ENCODE data around the gene BRS3. TPM values are rescaled to one million over a fixed set of nuclear protein-coding genes. Genes with fewer than 3 reads are reported as not detected.

BRS3 gene
- total RNA-seq, 1 experiment from 2014 or later: not detected

DNA sequence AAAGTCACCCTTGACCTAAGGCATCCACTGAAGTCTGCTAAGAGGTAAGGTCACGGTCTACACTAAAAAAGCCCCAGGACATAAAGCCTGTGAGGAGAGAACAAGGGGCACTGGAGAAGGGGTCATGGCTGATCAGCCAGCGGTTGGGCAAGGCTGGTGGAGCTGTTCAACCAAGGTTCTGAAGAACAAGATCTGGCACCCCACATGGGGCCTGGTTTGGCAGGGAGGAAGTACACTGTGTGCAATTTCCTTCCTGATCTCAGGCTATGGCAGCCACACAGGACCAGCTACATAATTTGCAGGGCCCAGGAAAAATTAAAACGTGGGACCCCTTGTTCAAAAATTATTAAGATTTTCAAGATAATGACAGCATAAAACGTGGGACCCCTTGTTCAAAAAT lies 14.1 kb upstream of the BRS3 start:
- no peaks in the 10 kb centered on the region for H3F3A ChIP-seq (ENCODE audit: low read length, unreplicated experiment)
- no peak overlapping the region for H3K27ac ChIP-seq (ENCODE audit: low read length)
- BruUV-seq (replicated peaks): no TSS peak
- H3K9me2 ChIP-seq (replicated peaks; ENCODE audit: low read length): no peaks in the 10 kb centered on the region
- no peak overlapping the region for H3K4me2 ChIP-seq (ENCODE audit: low read length)
- H3K9me3 ChIP-seq (ENCODE audit: low read length): no peaks in the 10 kb centered on the region
- H3K9ac ChIP-seq (ENCODE audit: low read length): no peak overlapping the region
- no peak for ATAC-seq
- no peaks in the 10 kb centered on the region for H3K27me3 ChIP-seq (ENCODE audit: low read length)
- H3K4me1 ChIP-seq (ENCODE audit: insufficient read depth, low read length): no peaks in the 10 kb centered on the region
- intact Hi-C loops (cut with micrococcal nuclease): no loop called here
- no peak overlapping the region for H3K4me3 ChIP-seq (ENCODE audit: low read length)
- H3K36me3 ChIP-seq (ENCODE audit: low read depth, low read length): no peaks in the 10 kb centered on the region
- DNase-seq: no peak
- ChIA-PET POLR2A (ENCODE audit: unreplicated experiment) (no interaction called here), CTCF (no interaction called here)
- H2AFZ ChIP-seq (ENCODE audit: low read length): no peak overlapping the region
- H3K79me2 ChIP-seq (ENCODE audit: low read length): no peaks in the 10 kb centered on the region
- H4K20me1 ChIP-seq (ENCODE audit: low read length): no peaks in the 10 kb centered on the region
- TF ChIP-seq EZH2 (IDR thresholded peaks at IDR 0.05; ENCODE audit: low read length, unreplicated experiment) (no peak), EZH2phosphoT487 (IDR thresholded peaks at IDR 0.05; ENCODE audit: borderline replicate concordance, low read length) (no peak)
- TF ChIP-seq, protein P1, sequence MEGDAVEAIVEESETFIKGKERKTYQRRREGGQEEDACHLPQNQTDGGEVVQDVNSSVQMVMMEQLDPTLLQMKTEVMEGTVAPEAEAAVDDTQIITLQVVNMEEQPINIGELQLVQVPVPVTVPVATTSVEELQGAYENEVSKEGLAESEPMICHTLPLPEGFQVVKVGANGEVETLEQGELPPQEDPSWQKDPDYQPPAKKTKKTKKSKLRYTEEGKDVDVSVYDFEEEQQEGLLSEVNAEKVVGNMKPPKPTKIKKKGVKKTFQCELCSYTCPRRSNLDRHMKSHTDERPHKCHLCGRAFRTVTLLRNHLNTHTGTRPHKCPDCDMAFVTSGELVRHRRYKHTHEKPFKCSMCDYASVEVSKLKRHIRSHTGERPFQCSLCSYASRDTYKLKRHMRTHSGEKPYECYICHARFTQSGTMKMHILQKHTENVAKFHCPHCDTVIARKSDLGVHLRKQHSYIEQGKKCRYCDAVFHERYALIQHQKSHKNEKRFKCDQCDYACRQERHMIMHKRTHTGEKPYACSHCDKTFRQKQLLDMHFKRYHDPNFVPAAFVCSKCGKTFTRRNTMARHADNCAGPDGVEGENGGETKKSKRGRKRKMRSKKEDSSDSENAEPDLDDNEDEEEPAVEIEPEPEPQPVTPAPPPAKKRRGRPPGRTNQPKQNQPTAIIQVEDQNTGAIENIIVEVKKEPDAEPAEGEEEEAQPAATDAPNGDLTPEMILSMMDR (conservative IDR thresholded peaks at IDR 0.05; ENCODE audit: low read depth, low read length): no peak

DNA sequence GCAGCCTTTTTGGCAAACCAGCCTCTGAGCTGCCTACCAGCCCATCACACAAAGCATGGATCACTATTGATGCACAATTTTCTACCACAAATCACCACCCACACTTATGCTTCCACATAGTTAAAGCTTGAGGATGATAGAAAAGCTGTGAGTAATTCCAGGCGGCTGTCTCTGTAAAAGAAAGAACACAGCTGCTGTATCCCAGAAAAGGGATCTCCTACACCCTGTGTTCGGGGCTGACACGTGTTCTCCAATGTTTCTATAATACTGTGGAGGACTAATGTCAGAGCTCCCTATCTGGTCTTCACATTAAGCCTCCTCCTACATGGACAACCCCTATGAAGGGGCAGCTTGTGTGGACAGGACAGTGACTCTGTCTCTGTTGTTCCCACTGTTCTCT lies 12.5 kb upstream of the BRS3 start:
- POLR2A ChIA-PET (ENCODE audit: unreplicated experiment): no interaction called here
- intact Hi-C loops (cut with micrococcal nuclease): no loop called here
- no peak overlapping the region for H2AFZ ChIP-seq (ENCODE audit: low read length)
- ATAC-seq (no peak), DNase-seq (no peak)
- CTCF ChIA-PET: no interaction called here
- H3K36me3 ChIP-seq (ENCODE audit: low read depth, low read length): no peaks in the 10 kb centered on the region
- H3K4me3 ChIP-seq (ENCODE audit: low read length): no peak overlapping the region
- no peaks in the 10 kb centered on the region for H3K27me3 ChIP-seq (ENCODE audit: low read length)
- H3K9me2 ChIP-seq (replicated peaks; ENCODE audit: low read length): no peaks in the 10 kb centered on the region
- no peaks in the 10 kb centered on the region for H4K20me1 ChIP-seq (ENCODE audit: low read length)
- no peaks in the 10 kb centered on the region for H3F3A ChIP-seq (ENCODE audit: low read length, unreplicated experiment)
- H3K9ac ChIP-seq (ENCODE audit: low read length): no peak overlapping the region
- TF ChIP-seq EZH2phosphoT487 (IDR thresholded peaks at IDR 0.05; ENCODE audit: borderline replicate concordance, low read length): no peak
- TF ChIP-seq EZH2 (IDR thresholded peaks at IDR 0.05; ENCODE audit: low read length, unreplicated experiment): no peak
- TF ChIP-seq, protein P1 (conservative IDR thresholded peaks at IDR 0.05; ENCODE audit: low read depth, low read length): no peak
- no peak overlapping the region for H3K27ac ChIP-seq (ENCODE audit: low read length)
- no peaks in the 10 kb centered on the region for H3K9me3 ChIP-seq (ENCODE audit: low read length)
- no TSS peak for BruUV-seq (replicated peaks)
- H3K4me1 ChIP-seq (ENCODE audit: insufficient read depth, low read length): no peaks in the 10 kb centered on the region
- H3K79me2 ChIP-seq (ENCODE audit: low read length): no peaks in the 10 kb centered on the region
- H3K4me2 ChIP-seq (ENCODE audit: low read length): no peak overlapping the region

DNA sequence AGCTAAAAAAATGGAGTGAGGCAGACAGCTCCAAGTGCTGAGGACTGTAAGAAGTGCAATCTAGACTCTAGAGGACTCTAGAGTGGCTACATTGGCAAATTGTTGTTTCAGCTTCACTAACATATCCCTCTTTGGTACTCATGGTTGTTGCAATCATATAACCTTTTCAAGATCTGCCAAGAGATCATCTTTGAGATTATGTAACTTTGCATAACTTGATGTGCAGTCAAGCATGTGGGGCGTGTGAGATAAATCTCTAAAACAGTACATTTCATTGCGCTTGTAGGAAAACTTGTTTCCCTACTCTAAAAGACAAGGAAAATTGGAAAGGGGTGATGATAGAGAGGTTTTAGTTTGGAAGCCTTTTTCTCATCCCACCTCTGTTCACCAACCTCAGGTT lies 11.2 kb upstream of the BRS3 start:
- ChIA-PET CTCF (no interaction called here), POLR2A (ENCODE audit: unreplicated experiment) (no interaction called here)
- no peak overlapping the region for H3K9ac ChIP-seq (ENCODE audit: low read length)
- H2AFZ ChIP-seq (ENCODE audit: low read length): no peak overlapping the region
- H3K27ac ChIP-seq (ENCODE audit: low read length): no peak overlapping the region
- no peak overlapping the region for H3K4me2 ChIP-seq (ENCODE audit: low read length)
- DNase-seq (no peak), ATAC-seq (no peak)
- H3K36me3 ChIP-seq (ENCODE audit: low read depth, low read length): no peaks in the 10 kb centered on the region
- no peaks in the 10 kb centered on the region for H3K4me1 ChIP-seq (ENCODE audit: insufficient read depth, low read length)
- H4K20me1 ChIP-seq (ENCODE audit: low read length): no peaks in the 10 kb centered on the region
- no peaks in the 10 kb centered on the region for H3K27me3 ChIP-seq (ENCODE audit: low read length)
- H3K9me2 ChIP-seq (replicated peaks; ENCODE audit: low read length): no peaks in the 10 kb centered on the region
- no peaks in the 10 kb centered on the region for H3K79me2 ChIP-seq (ENCODE audit: low read length)
- no peak overlapping the region for H3K4me3 ChIP-seq (ENCODE audit: low read length)
- intact Hi-C loops (cut with micrococcal nuclease): no loop called here
- no peak for TF ChIP-seq EZH2 (IDR thresholded peaks at IDR 0.05; ENCODE audit: low read length, unreplicated experiment)
- TF ChIP-seq, protein P1 (conservative IDR thresholded peaks at IDR 0.05; ENCODE audit: low read depth, low read length): no peak
- no peak for TF ChIP-seq EZH2phosphoT487 (IDR thresholded peaks at IDR 0.05; ENCODE audit: borderline replicate concordance, low read length)
- no peaks in the 10 kb centered on the region for H3K9me3 ChIP-seq (ENCODE audit: low read length)
- no peaks in the 10 kb centered on the region for H3F3A ChIP-seq (ENCODE audit: low read length, unreplicated experiment)
- no TSS peak for BruUV-seq (replicated peaks)

All from PC-3 (cell line).